LHCN-M2 (cell line): ENCODE data around the gene DLG4. TPM values are rescaled to one million over a fixed set of nuclear protein-coding genes. Genes with fewer than 3 reads are reported as not detected.
"Not testable (repeated sequence)": the region's sequence is repeated elsewhere in the genome, so short reads cannot be mapped to it uniquely, and the experiment has no call there.

ENCODE experiments used
- DNase-seq: peaks from one replicate; pipeline ENCODE4 v3.0.0-alpha.2; 2012; ENCODE audit warnings: low read depth
- total RNA-seq: library from RNA; depleted of rRNA; stranded (reverse); fragments of >200 nt; gene quantifications from 2 replicates; pipeline ENCODE4 v1.2.3, GENCODE V29; 2014

DLG4 gene
- total RNA-seq, 1 experiment from 2014 or later = 17.3 TPM

DNA sequence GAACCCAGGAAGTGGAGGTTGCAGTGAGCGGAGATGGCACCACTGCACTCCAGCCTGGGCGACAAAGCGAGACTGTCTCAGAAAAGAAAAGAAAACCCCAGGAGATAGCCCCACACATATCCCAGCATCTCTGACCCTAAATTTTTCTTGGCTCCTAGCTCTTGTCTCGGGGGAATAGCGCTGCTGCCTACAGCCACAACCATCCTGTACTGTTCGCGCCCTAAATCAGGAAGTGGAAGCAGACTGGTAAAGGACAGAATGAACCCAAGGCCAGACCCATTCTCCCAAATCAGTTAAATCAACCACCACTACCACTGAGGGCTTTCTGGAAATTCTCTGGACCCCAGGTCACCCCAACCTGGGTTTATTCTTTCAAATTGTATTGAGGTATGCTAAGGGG is 30.2 kb upstream of the DLG4 start:
- no peak for DNase-seq

DNA sequence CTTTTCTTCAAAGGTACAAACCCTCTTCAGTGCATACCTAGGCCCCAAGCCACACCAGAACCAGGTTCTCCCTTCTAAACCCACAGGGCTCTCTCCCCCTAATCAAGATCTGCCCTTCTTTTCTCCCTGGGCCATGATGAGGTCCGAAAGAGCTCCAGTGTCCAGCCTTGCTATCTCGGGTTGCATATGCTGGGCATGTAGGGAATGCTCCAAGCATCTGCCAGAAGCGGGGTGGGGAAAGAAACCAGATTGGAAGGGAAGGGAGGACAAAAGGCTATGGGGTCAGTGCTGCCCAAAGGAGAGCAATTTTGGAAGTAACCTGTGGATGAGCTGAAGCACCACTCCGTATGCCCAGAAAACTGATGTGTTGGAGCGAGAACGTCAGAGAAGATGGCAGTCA is 29.6 kb upstream of the DLG4 start:
- DNase-seq = no peak

DNA sequence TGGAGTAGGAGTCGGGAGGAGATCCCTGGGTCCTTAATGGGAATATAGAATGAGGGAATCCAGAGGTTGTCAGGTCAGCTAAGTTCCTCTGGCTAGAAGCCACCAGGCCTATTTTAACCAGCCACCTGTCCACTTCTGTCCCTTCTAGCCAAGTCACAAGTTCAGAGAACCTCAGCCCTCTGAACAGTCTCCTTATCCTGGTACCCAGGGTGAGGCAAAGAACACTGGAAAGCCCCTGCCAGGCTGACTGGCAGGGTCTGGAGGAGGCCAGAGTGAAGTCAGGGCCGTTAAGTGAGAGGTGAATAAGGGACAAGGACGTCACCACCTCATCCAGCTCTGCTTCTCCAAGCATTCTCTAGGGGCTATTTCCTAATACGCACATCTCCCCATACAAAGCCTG is 29.2 kb upstream of the DLG4 start:
- DNase-seq = no peak

DNA sequence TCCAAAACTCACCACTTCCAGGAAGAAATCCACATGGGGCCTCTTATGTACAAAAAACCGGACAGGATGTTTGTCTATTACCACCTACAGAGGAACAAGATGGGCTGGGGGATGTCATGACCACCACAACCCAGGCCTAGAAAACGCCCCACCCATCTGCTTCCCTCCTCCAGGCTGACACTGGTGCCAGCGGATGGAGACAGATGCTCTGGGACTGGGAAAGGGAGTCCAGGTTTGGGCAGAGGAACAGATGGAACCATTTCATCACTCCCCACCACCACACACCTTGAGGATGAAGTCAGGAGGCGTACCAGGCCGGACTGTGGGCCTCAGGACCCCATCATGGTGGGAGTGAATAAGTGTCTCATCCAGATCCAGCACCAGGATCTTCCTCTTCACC is 27.1 kb upstream of the DLG4 start:
- DNase-seq = no peak

DNA sequence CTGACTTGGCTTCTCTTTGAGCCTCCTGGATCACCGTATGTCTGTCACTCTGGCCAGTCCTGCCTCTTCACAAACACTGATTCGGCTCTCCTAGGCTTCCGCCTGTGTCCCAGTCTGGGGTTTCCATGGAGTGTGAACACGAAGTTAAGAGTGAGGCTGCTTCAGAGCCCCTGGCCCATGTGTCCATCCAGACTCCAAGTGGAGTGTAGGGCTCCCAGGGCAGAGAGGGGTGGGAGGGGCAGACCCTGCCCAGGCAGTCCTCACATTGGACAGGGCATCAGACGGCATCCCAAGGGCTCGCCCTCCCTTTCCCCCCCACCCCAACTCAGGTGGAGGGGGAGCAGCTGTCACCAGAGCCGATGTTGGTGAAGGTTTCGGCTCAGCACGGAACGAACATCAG is 24.2 kb upstream of the DLG4 start:
- not testable (repeated sequence) for DNase-seq

DNA sequence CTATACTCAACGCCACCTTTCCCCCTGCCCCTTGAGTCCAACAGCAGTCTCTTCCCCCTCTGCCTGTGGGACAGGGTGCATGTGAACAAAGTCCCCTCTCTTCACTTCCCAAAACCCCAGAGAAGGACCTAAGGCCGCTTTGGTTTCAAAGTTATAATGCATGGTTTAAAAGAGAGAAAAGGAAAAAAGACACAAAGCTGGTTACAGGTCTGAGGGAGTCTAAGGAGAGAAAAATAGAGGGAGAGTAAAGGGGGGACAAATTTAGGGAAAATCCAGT is 23.8 kb upstream of the DLG4 start:
- DNase-seq = no peak

DNA sequence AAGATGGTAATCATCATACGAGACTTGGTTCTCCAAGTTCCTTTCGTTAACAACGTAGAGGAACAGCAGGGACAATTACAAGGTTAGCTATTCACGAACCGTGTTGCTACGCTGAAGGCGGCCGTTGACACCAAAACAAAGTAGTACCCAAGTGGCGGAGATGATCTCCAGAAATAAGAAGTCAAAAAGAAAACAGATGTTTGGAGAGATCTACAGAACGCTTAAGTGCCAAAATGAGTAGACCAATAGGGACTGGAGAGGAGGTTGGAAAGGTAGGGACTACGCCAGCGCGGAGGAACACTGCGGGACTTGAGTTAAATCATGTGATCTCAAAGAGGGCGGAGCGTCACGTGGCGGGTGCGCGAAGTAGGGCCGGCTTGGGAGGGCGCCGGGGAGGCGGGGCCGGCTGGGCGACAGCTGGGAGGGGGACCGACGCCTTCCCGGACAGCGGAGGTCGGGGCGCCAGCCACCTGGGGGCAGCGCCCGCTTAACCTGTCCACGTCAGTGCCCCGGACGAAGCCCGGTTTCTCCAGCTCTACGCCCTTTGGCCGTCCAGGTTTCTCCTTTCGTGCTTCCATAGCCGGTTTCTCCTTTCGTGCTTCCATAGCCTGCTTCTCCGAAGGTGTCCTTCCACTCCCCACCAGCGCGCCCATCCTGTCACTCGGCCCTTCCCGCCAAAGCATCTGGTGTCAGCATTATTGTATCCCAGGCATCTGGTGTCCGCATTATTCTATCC is 23.2 kb upstream of the DLG4 start:
- DNase-seq = peak; percentile 94

DNA sequence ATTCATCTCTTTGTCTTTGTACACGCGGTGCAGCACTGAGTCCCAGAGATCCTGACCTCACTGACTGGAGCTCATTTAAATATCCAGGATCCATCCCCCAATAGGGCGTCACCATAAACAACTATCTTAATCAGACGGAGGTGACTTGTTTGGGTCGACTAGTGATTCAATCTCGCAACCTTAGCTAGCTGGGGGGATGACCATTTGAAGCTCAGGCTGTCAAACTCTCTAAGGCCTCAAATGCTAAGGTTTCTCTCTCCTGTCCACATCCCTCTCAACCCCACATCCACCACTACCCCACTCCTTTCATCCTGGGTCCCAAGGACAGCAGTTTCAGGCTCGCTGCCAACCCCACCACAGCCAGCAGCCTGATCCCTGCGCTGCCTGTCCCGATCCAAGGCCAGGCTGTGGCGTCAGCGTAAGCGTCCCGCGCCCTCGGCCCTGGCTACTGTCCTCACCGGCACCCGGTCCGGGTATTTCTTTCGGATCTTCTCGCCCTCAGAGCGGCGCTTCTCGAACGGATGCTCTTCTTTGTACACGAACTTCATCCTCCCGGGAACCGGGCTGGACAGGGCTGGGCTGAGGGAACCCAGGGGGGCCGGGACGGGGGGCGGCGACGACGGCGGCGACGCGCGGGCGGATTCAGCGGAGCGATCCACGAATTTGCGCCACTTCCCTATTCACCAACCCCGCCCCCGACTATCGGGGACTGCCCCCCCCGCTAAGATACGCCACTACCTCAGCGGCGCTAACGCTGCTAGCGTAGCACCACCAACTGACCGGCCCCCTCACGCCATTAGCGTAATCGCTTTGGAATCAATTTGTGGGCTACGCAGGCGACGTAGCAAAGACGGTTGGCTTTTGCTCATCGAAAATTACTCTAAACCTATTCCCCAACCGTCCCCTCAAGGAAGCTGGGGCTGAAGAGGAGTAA is 22.4 kb upstream of the DLG4 start, which contains the start of gene GABARAP:
GABARAP (minus strand) TSS at position 667 of the 934 bp plus-strand sequence; CDS start at position 548, 119 bp downstream.
- DNase-seq = peak; percentile 88

DNA sequence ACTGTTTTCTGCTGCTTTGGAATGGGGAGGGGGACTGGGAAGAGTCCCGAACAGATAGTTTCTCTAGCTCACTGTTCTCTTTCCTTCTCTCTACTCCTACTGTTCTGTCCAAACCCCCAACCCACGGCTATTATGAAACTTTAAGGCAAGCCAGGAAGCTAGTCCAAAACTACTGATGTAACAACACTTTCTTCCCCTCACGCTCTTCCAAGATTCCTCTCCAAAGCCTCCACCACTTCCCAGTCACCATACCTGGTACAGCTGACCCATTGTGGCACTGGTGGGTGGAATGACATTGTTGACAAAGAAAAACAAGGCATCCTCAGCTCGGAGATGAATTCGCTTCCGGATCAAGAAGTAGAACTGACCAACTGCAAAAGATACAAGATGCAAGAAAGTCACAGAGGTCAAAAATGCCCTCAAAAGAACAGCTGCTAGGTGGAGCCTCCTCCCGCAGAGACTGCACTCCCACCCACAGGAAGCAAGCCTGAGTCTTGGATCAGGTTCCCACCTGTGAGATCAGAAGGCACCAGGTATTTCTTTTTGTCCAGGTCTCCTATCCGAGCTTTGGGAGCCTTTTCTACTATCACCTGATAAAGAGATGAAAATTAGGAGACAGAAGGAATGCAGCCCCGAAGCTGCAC is 21.6 kb upstream of the DLG4 start:
- DNase-seq = no peak

DNA sequence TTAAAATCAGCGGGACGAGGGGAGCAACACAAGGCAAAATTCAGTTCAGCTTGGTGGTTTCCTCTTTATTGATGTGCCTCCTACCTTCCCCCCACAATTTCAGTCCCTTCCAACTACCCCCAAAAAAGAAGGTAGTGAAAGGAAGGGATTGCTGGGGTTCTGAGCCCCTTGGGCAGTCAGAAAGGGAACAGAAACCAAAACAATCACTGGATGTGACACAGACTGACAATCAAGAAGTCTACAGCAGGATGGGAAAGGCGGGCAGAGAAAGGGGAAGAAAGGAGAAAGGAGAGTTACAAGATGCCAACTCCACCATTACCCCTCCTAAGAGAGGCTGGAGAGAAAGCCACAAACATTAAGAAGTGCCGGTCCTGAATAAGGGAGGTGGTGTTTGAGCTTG is 20.7 kb upstream of the DLG4 start:
- no peak for DNase-seq

DNA sequence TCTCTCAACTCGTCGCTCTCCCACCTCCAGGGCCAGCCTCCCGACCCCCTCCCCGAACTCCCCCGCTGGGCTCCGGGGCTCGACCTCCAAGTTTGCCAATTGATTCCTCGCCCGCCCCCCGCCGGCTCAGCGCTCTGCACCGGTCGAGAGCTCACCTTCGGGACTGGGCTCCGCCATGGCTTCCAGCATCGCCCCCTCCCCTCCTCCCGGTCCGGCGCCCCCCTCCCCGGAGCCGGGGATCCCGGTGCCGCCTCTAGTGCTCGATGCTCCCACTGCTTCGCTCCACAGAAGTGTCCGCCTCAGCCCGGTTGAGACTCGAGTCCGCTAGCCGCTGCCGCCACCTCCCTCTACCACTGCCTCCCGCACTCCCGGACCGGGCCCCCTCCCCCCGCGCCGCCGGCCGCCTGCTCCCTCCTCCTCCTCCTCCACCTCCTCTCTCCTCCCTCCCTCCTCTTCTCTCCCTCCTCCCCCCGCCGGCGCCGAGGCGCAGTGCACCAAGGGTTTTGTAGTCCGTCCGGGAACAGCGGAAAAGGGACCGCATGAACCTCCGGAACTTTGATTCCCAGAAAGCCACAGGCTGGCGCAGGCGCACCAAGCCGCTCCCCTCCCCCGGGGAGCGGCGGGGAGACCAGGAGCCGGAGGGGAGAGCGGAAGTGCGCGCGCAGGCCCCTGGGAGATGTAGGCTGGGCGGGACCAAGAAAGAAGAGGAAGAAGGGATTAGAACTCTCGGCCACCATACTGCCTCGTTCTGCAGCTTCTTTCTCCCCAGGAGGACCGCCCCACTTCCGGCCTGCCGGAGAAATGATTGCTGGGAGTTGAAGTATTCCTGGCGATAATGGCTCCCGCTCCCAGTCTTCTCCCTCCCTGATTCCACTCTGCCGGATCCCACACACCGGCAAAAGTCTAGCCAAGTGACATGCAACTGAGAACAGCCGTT is 19.7 kb upstream of the DLG4 start, which contains the start of gene PHF23:
PHF23 (minus strand) TSS at position 367 of the 937 bp plus-strand sequence; CDS start at position 189, 178 bp downstream.
- peak; percentile 99 for DNase-seq

DNA sequence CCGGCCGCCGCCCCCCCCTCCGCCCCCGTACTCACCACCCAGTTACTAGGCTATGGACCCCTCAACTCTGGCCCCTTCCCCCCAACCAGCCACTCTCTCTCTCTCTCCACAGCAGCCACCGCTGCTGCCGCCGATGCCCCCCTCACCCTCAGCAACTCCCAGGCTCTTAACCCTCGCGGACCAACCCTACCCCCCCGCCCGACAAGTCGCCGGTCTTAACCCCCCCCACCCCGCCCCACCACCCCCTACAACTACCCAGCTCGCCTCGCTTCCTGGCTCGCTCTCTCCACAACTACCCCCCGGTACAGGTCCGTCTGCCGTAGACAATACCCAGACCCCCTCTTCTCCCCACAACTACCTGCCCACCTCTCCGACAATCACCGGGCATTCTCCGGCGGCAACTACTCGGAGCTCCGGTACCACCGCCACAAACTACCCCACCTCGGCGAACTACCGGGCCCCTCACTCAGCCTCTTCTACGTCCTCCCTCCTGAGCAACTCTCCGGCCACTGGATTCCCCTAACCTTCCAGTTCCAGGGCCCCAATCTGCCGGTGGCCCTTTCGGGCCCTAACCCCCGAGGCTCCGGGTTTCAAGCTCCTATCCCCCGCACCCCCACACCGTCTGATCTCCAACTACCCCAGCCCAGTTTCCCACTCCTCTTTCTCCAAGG is 18.9 kb upstream of the DLG4 start:
- DNase-seq = no peak

DNA sequence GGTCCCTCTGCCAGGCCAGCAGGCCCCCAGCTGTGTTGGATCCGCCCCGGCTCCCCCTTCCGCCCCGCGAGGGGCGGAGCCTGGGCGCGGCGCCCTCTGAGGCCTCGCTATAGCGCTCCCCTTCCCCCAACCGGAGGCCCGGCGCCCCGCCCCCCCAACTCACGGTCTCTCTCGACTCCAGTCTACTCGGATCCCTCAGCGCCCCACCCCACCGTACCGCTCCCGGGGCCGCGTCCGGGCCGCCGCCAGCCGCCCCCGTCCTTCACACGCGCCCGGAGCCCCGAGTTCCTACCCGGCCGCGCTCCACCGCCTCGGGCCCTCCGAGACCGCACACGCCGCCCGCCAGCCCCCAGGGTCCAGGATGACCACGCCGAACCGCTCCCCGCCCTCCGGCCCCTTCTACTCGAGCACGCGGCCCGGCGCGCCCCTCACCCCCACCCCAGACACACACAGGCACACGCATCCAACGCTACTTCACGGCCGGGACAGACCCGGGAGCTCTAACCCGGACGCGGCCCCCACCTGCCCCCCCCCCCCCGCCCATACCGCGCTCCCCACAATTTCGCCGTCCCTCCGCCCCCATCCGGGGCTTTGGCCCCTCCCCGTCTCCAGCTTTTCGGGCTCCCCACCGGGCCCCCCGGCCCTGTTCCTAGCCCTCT is 18.3 kb upstream of the DLG4 start:
- peak; percentile 68 for DNase-seq

DNA sequence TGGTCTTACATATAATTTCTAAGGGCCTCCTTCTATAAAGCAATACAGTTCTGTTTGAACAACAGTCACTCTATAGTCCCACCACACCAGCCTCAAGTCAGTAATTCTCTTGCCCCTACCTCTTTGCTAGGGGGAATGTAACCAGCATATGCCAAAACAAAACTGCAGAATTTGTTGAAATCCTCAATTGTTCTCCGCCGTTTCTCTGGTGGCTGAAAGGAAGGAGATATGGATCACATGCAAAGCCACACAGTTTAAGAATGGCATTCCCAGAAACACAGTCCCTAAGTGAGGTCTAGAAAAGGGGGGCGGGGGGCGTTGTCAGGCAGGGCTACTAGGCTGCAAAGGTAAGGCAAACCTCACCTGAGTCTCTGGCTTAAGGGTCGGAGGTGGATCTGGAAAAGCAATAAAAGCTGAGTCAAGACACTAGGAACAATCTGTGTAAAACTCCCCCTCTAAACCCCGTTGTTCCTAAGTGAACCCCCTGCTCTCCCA is 17.7 kb upstream of the DLG4 start:
- no peak for DNase-seq

DNA sequence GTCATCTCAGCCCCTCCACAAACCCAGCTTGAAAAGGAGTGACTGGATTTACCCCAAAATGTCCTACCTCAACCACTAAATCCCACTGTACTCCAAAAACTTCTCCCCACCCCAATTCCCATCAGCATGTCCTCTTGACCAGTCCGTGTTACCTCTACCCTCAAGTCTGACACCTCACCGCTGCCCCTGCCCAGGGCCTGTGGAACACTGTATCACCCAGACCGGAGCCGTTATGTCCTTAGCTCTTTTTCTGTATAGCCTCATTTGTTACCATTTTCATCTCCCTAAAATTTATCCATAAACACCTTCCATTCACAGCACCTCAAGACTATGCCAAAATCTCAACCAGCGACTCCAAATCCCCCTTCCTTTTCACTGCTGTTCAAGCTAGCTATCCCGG is 17.2 kb upstream of the DLG4 start:
- no peak for DNase-seq

DNA sequence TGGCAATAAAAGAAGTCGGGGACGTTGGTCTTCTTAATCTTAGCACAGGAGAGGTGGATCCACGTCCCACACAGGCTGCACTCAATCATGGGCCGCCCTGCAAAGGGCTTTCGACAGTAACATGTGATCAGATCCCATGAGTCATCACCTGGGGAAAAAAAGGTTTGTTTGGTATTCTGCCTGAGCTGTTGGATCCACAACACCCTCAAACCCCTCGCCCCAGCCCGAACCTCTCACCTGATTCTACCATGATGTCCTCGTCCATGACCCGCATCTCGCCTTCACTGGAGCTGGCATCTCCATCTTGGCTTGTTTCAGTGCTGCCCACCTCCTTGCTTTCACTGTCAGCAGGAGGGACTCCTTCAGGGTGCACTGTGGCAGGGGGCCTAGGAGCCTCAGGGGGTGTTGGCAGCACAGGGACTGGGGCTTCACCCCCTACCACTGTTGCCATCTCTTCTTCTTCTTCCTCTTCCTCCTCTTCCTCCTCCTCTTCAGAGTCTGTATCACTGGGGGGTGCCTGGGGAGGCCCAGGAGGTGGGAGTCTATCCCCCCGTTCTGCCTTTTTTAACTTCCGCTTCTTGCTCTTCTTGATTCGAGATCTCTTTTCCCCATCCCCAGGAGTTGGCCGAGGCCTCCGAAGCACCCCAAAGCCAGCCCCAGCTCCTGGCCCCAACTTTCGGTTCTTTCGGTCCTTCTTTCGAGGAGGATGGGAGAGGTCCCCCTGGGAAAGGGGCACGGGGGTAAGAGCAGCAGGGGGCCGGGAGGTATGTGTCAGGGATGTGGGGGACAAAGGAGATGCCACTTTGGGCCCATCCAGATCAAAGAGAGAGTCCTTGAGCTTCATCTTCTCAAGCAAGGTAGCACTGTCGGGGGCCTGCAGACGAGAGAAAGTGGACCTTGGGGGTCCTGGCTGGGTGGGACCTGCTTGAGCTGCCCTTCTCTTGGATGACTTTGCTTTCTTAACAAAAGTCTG is 16.3 kb upstream of the DLG4 start:
- no peak for DNase-seq

DNA sequence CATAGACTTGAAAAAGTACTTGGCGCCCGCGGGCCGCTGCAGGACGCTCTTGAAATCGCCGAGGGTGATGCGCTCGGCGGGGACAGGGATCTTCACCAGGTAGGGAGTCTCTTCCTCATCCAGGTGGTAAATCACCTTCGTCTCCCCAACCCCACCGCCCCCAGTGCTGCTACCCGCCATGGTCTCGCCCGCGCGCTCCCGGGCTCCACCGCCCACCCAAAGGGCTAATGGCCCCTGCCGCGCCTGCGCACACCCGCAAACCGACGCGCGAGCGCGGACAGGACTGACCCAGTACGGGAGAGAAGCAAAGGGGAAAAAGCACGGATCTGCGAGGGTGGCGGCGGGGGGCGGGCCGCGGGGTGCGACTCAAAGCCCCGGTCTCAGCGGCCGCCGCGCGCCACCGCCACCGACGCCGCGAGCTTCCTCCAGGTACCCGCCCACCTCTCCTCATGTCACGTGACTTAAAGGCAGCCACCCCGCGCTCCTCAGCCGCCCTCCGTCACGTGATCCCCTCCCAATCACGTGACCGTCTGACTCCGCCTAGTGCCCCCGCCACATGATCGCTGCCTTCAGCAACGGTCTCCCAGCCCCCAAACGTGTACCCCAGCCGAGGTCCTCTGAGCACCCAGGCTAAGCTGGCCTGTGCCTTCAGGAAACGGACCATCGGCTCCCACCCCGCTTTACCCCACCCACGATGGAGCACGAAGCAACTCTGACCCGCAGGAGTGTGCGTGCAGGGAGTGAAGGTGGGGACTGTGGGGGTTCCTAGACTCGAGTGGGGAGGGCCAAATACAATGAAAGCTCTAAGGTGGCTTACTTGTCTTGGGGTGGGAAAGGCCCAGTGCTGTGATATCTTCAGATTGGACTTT is 14.7 kb upstream of the DLG4 start, which contains the start of gene DVL2:
DVL2 (minus strand) TSS at position 435 of the 869 bp plus-strand sequence; CDS start at position 180, 255 bp downstream.
- DNase-seq = peak; percentile 93

DNA sequence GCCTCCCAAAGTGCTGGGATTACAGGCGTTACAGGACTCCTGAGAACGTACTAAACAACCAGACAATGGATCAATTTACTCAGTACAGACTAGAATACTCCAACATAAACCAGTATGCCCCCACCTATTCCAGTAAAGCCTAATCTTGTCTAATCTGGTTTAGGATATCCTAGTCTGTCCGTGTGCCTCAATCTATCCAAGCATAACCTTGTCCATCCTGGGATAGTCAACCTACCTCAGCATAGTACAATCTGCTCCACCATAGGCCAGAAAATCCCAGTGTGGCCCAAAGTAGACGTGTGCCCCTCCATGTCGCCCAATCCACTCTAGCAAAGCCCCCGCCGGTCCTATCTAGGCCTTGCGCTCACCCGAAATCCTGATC is 14.1 kb upstream of the DLG4 start:
- DNase-seq = no peak
